HFF-Myc (cell line): ENCODE results near the gene C18orf63.
A peak's percentile ranks its signal among the peaks of the same experiment; 100 is the strongest.

Source experiments
- DNase-seq: peaks from one replicate; pipeline ENCODE4 v3.0.0-alpha.2; 2011; ENCODE audit warnings: low read depth; ENCODE audit errors: extremely low read depth
- H3K4me3 ChIP-seq: replicated peaks from 2 replicates; pipeline ENCODE4 v1.5.1; 2011; ENCODE audit warnings: low read depth, mild to moderate bottlenecking, control low read depth, low read length
- CTCF ChIP-seq: IDR thresholded peaks from 2 replicates; pipeline ENCODE4 v1.5.1; 2012; ENCODE audit warnings: mild to moderate bottlenecking, low read depth, low read length, control low read depth; ENCODE audit errors: missing control alignments

Gene C18orf63

DNA sequence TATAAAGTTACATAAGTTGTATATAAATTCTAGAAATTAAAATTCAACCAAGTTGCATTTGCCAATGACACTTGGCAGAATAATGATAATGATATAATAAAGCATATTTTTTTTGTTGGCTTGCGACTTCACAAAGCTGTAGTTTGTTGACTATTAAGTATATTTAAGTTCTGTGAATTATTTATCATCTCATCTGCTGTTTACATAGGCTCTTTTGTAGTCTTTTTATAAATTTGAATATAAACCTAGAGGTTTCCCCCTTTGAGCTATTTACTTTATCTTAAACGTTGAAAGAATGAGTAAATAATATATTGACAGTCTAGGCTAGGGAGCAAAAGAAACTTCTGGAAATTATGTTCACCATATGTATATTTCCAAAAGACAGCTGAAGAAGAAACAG lies 32.9 kb downstream of the C18orf63 start:
- TF ChIP-seq CTCF: no peak
- H3K4me3 ChIP-seq: no peak overlapping the region
- no peak for DNase-seq

GRCh38 chr18:74351354-74351753 lies 35.7 kb downstream of the C18orf63 start:
- no peak overlapping the region for H3K4me3 ChIP-seq
- no peak for DNase-seq
- TF ChIP-seq CTCF: no peak

- H3K4me3 ChIP-seq: no peak overlapping the region
- TF ChIP-seq CTCF: peak; percentile 76
- peak; percentile 63 for DNase-seq
These were observed 37.6 kb downstream of the C18orf63 start for GRCh38 chr18:74353169-74353775.

- DNase-seq: no peak
- no peak overlapping the region for H3K4me3 ChIP-seq
- TF ChIP-seq CTCF: no peak
These were observed 41.3 kb downstream of the C18orf63 start for GRCh38 chr18:74356959-74357358.

GRCh38 chr18:74360852-74361655 lies 45.4 kb downstream of the C18orf63 start:
- H3K4me3 ChIP-seq: no peak overlapping the region
- no peak for TF ChIP-seq CTCF
- no peak for DNase-seq

GRCh38 chr18:74367905-74368304 lies 52.3 kb downstream of the C18orf63 start:
- DNase-seq: no peak
- no peak for TF ChIP-seq CTCF
- no peak overlapping the region for H3K4me3 ChIP-seq
